SK-N-SH treated with all-trans-retinoic acid at 6 μM for 48 hours (cell line): Measurements from ENCODE around the gene ZBTB49.

ENCODE experiments used
- CSDC2 ChIP-seq: fragments of 250-450 bp; sonication (Bioruptor Pico); IDR thresholded peaks from 2 replicates; pipeline ENCODE4 v1.5.0; 2020; ENCODE audit warnings: mild to moderate bottlenecking, moderate library complexity
- ZNF565 ChIP-seq: fragments of 450-650 bp; formaldehyde crosslinking; conservative IDR thresholded peaks from 2 replicates; pipeline ENCODE4 v1.5.0; 2020; ENCODE audit warnings: low read depth, mild to moderate bottlenecking, moderate library complexity
- ZNF8 ChIP-seq: fragments of 450-650 bp; formaldehyde crosslinking; IDR thresholded peaks from 2 replicates; pipeline ENCODE4 v1.5.0; 2020; ENCODE audit warnings: mild to moderate bottlenecking, moderate library complexity

DNA sequence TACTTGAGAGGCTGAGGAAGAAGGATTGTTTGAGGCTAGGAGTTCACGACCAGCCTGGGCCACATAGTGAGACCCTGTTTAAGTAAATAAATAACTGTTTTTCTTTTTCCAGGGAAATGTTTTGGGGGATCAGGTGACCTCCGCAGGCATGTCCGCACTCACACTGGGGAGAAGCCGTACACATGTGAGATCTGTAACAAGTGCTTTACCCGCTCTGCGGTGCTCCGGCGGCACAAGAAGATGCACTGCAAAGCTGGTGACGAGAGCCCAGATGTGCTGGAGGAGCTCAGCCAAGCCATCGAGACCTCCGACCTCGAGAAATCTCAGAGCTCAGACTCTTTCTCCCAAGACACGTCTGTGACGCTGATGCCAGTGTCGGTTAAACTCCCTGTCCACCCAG is 30.5 kb downstream of the ZBTB49 start:
- TF ChIP-seq ZNF8 (CRISPR knock-in tag) (no peak), ZNF565 (no peak), CSDC2 (CRISPR knock-in tag) (no peak)
